Measurements from ENCODE around the gene UBASH3B.
"Not testable (repeated sequence)": the region's sequence is repeated elsewhere in the genome, so short reads cannot be mapped to it uniquely, and the experiment has no call there.

Gene UBASH3B

DNA sequence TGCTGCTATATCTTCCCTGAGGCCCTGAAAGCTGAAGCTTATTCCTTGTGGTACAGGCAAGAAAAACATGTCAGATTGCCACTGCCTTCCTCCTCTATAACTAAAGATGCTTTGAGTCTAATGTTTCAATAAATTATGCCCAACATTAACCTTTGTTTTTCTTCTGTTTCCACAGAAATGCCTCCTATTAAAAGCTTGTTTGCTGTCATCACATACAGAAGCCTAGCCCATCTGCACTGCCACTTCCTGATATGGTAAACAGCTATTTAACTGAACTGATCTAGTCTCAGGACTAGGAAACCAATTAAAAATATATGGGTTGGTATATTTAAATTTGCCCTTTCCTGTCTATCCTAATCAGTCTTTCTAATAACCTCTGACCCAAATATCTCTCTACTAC is 165.6 kb downstream of the UBASH3B start:
- no peak for DNase-seq

DNA sequence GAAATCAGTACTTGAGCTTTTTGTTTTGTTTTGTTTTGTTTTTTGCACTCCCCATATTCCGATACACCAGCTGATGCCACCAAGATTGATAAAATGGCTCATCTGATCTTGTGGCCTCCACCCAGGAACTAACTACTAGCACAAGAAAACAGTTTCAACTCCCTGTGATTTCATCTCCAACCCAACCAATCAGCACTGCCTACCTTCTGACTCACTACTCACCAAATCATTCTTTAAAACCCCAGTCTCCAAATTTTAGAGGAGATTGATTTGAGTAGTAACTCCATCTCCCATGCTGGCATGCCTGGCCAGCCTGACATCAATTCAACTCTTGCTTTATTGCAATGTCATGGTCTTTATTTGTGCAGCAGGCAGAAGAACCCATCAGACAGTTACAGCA is 166.7 kb downstream of the UBASH3B start:
- no peak for DNase-seq

DNA sequence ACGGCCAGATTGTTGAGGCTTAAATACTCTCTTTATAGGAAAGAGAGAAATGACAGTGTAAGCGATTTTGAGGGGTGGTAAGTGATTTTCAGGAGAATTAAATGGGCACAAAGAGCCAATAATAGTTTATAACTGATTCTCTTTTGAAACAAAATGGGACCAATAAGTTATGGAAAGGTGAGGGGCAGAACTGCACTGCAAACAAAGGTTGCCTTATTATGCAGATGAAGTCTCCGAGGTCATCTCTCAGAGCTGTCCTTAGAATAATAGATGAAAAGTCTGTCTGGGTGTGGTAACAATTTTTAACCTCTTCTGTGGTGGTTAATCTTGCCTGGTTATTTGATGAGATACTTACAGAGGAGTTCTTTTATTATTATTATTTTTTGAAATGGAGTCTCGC is 168.0 kb downstream of the UBASH3B start:
- no peak for DNase-seq

GRCh38 chr11:122829371-122829770 is 173.8 kb downstream of the UBASH3B start:
- DNase-seq = not testable (repeated sequence)

GRCh38 chr11:122832297-122832696 is 176.8 kb downstream of the UBASH3B start:
- DNase-seq = not testable (repeated sequence)

GRCh38 chr11:122832721-122833470 is 177.4 kb downstream of the UBASH3B start:
- no peak for DNase-seq

DNA sequence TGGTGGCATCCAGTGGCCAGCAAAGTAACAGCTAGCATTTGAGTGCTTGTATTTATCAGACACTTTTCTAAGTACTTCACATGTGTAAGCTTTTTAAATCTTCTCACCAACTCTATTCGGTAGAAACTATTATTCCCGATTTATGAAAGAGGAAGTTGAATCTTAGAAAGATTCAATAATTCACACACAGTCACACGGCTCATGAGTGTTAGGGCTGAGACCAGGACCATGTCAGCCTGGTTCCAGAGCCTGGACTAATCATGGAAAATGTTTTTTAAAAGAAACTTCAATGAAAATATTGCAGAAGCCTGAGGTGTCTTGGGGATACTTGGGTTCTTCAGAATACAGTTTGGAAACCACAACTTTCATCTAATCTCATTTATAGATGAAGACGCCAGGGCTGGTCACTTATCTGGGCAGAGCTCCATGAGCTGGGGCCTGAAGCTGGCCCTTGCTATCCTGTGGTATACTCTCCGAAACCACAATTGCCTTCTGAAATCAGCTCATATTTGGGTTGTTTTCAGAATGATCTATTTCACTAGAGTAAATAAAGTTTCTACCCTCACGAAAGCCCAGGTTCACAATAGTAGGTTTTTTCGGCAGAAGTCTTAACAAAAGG is 178.4 kb downstream of the UBASH3B start:
- no peak for DNase-seq

- DNase-seq = no peak
These were observed 181.4 kb downstream of the UBASH3B start for GRCh38 chr11:122836916-122837315.

GRCh38 chr11:122837528-122838346 is 182.2 kb downstream of the UBASH3B start:
- DNase-seq = no peak

DNA sequence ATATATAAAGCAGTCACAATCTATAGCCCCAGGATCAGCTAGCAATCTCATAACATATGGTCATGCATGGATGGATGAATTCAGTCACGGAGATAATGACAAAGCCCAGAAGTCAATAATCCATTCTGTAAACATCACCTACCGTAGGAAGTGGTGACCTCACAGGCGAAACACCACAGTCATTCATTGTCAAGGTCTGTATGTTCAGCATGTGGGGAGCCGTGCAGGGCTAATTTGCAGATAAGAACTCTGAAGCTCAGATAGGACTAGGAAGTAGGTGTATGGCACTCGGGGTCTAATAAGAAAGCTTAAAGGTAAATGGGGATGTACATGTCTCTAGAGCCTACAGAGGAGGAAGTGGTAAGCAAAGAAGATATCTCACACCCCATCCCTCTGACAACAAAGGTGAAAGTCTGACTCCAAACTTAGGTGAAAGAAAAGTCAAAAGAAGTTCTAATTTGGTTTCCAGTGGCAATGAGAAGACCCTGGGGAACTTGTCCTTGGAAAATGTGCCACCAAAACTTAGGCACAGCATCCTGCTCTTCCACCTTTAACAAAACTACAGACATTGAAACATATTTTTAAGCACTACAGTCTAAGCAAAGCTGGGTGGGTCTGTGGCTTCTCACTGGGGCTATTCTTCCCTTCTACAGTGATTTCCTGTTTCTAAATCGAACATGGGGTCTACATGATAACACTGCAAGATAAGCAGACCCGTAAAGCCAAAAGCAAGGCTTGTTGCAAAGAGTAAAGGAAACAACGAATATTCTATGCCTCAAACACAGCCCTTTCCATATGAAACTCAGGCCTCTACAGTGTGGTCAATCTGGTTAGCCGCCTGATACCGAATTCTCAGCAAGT is 188.0 kb downstream of the UBASH3B start:
- no peak for DNase-seq

GRCh38 chr11:122847466-122847865 is 191.9 kb downstream of the UBASH3B start:
- DNase-seq = no peak

DNA sequence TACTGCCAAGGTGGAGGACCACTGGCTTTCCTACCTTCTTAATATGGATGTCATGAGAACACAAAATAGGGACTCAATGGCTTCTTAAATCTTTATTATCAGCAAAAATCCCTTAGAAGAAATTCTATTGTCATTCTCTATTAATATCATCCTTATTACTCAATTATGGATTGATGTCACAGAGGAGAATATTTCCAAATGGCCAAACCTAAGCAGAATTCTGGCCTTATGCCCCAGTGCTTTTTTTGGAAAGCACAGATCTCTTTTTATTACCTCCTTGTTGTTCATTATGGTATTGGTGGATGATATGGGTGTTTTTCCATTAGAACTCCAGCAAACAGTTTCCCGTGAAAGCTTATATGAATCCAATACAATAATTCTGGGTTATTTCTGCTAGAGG is 192.7 kb downstream of the UBASH3B start:
- no peak for DNase-seq

DNA sequence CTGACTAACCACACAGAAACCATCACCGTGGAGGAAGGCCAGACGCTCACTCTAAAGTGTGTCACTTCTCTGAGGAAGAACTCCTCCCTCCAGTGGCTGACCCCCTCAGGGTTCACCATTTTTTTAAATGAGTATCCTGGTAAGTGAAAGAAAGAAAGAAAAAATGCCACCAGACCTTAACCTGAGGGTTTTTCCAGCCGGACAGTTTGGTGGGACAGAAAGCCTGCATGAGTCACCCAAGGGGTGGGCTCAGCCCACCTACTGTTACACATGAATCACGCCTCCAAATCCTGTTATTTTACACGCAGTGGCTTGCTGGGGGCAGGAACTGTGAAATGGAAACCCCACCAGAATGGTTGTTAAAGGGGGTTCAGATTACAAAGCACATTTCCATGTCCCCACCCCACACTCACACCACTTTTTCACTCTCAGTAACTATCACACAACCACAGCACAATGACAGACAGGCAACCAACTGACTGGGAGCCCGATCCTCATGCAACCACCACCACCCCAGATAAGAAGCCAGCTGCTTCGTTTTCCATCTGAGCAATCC is 194.6 kb downstream of the UBASH3B start:
- no peak for DNase-seq

DNA sequence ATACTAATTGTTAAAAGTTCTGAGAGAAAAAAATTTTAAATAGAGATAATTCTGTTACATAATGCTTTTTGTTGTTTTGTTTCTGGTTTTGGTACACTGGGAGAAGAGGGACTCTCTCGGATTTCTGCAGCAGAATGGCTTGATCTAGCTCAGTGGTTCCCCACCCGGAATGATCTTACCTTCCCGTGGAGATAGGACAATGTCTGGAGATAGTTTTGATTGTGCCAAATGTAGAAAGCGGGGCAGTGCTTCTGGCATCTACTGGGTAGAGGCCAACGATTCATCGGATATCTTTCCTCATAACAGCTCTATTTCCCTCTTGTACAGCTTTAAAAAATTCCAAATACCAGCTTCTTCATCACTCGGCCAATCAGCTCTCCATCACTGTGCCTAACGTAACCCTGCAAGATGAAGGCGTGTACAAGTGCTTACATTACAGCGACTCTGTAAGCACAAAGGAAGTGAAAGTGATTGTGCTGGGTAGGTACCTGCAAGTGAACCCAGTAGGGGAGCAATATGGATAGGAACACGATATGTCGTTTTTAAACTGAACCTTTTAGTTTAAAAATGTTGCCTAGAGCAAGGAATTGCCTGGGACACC is 195.9 kb downstream of the UBASH3B start:
- DNase-seq = no peak

DNA sequence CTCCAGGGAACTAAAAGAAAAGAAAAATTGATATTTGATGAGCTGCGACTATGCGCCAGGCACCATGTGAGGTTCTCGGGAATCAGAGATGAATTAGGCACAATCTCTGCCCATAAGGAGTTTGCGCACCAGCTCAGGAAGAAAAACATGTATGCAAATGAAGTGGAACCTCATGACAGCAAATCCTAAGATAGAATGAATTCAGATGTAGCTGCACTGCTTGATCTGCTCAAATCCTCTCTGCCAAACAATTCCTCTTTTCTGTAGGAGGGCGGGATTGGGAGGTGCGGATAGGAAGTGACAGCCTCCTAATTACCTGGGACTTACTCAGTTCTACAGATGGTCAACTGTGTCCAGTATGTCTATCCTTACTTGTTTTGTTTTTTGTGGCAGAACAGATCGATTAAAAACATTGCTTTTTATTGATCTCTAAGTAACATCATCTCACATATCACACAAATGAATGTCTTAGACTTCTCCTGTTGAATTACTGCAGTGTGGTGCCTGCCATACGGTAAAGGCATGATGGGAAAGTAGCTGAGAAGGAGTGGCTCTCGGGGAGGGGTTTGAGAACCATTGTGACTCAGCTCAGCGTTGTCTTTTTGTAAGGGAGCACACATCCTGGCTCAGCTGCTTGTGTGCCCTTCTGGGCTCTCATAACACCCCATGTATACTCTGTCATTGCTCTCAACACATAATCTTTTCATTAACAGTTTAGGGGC is 196.7 kb downstream of the UBASH3B start:
- DNase-seq = no peak

- DNase-seq = no peak
These were observed 197.3 kb downstream of the UBASH3B start for GRCh38 chr11:122852796-122853160.

GRCh38 chr11:122853261-122853660 is 197.7 kb downstream of the UBASH3B start:
- DNase-seq = no peak

GRCh38 chr11:122853971-122854446 is 198.5 kb downstream of the UBASH3B start:
- DNase-seq = peak; percentile 61

DNA sequence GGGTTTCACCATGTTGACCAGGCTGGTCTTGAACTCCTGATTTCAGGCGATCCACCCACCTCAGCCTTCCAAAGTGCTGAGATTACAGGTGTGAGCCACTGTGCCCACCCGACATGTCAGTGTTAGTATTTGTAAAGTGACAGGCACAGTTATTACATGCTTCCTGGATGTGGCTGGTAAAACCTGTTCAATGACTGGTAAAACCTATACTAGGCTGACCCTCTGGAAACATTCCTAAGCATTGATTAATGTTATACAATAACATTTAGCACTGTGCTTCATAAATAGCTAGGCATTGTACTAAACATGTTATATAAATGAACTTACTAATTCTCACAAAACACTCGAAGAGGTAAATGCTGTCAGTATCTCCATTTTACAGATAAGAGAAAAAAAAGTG is 206.1 kb downstream of the UBASH3B start:
- DNase-seq = no peak

DNA sequence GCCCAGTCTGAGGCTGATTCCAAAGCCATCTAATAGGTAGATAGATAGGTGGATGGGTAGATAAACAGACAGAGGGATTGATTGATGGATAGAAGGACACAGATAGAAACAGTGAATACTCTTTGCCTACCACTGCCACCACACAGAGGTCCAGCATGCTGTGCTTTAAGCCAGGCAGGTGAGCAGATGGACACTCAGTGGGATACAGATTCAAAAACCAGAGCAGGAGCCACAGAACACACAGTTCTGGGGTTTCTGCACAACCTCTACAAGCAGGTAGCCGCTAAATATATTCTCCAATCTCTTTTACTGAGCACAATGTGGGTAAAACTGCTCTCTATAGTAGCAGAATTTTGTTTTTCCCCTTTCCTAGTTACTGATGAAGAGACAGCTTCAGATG is 206.6 kb downstream of the UBASH3B start:
- DNase-seq = no peak

GRCh38 chr11:122863154-122863553 is 207.6 kb downstream of the UBASH3B start:
- not testable (repeated sequence) for DNase-seq

Data from NCI-H82 (cell line).